ENCODE results near the gene GIPC1. TPM values are rescaled to one million over a fixed set of nuclear protein-coding genes. Genes with fewer than 3 reads are reported as not detected.

Gene GIPC1
- total RNA-seq, 1 donor from 2014 or later = 97.7 TPM

GRCh38 chr19:14540741-14541525 lies 45.0 kb upstream of the GIPC1 start:
- no peak for TF ChIP-seq CTCF (IDR thresholded peaks at IDR 0.05)
- ATAC-seq (no peak), DNase-seq (no peak)
- H3K36me3 ChIP-seq = no peaks in the 10 kb centered on the region
- no peaks in the 10 kb centered on the region for H3K9me3 ChIP-seq
- no peaks in the 10 kb centered on the region for H3K27me3 ChIP-seq
- no peak overlapping the region for H3K4me3 ChIP-seq
- intact Hi-C loops (cut with DNase I) = no loop called here
- peaks cover 4% of the 10 kb centered on the region for H3K4me1 ChIP-seq
- no peak overlapping the region for H3K27ac ChIP-seq

- TF ChIP-seq CTCF (IDR thresholded peaks at IDR 0.05) = no peak
- intact Hi-C loops (cut with DNase I) = no loop called here
- H3K27ac ChIP-seq = no peak overlapping the region
- H3K27me3 ChIP-seq = no peaks in the 10 kb centered on the region
- ATAC-seq (peak; percentile 95), DNase-seq (peak; percentile 92)
- no peaks in the 10 kb centered on the region for H3K9me3 ChIP-seq
- H3K36me3 ChIP-seq = no peaks in the 10 kb centered on the region
- peaks cover 4% of the 10 kb centered on the region for H3K4me1 ChIP-seq
- H3K4me3 ChIP-seq = peak overlapping the region; percentile 30
Observed at GRCh38 chr19:14536926-14537692, 41.2 kb upstream of the GIPC1 start.

GRCh38 chr19:14533450-14533849 lies 37.5 kb upstream of the GIPC1 start:
- H3K9me3 ChIP-seq = no peaks in the 10 kb centered on the region
- intact Hi-C loops (cut with DNase I) = no loop called here
- H3K27me3 ChIP-seq = no peaks in the 10 kb centered on the region
- no peak overlapping the region for H3K4me3 ChIP-seq
- TF ChIP-seq CTCF (IDR thresholded peaks at IDR 0.05) = no peak
- peaks cover 13% of the 10 kb centered on the region for H3K4me1 ChIP-seq
- H3K36me3 ChIP-seq = no peaks in the 10 kb centered on the region
- DNase-seq (no peak), ATAC-seq (no peak)
- H3K27ac ChIP-seq = no peak overlapping the region

- no peaks in the 10 kb centered on the region for H3K36me3 ChIP-seq
- intact Hi-C loops (cut with DNase I) = no loop called here
- peaks cover 9% of the 10 kb centered on the region for H3K4me1 ChIP-seq
- H3K27ac ChIP-seq = peak overlapping the region; percentile 82
- TF ChIP-seq CTCF (IDR thresholded peaks at IDR 0.05) = no peak
- no peaks in the 10 kb centered on the region for H3K9me3 ChIP-seq
- no peak for DNase-seq
- peak overlapping the region; percentile 79 for H3K4me3 ChIP-seq
- no peaks in the 10 kb centered on the region for H3K27me3 ChIP-seq
- no peak for ATAC-seq
Observed at GRCh38 chr19:14530506-14530905, 34.6 kb upstream of the GIPC1 start.

- TF ChIP-seq CTCF (IDR thresholded peaks at IDR 0.05) = no peak
- DNase-seq (peak; percentile 88), ATAC-seq (peak; percentile 1)
- Histone ChIP-seq H3K4me3 (peak overlapping the region; percentile 79), H3K27ac (peak overlapping the region; percentile 82), H3K36me3 (no peaks in the 10 kb centered on the region), H3K4me1 (peaks cover 9% of the 10 kb centered on the region), H3K27me3 (no peaks in the 10 kb centered on the region), H3K9me3 (no peaks in the 10 kb centered on the region)
- intact Hi-C loops (cut with DNase I) = no loop called here
Observed at GRCh38 chr19:14530005-14530348, 34.0 kb upstream of the GIPC1 start.

Data from upper lobe of right lung (tissue), 1 donor.